SK-N-SH treated with all-trans-retinoic acid at 6 μM for 48 hours (cell line): ENCODE results near the gene TSPAN1.

Experiments used
- GLIS3 ChIP-seq: fragments of 250-450 bp; sonication (Bioruptor Pico); IDR thresholded peaks from 2 replicates; pipeline ENCODE4 v1.5.0; 2020; ENCODE audit warnings: mild to moderate bottlenecking, moderate library complexity
- ISL1 ChIP-seq: fragments of 250-450 bp; sonication (Bioruptor Pico); IDR thresholded peaks from 2 replicates; pipeline ENCODE4 v2.1.2; 2022; ENCODE audit warnings: mild to moderate bottlenecking, moderate library complexity
- RARB ChIP-seq: fragments of 250-450 bp; sonication (Bioruptor Pico); IDR thresholded peaks from 2 replicates; pipeline ENCODE4 v1.8.0; 2021; ENCODE audit warnings: mild to moderate bottlenecking, moderate library complexity
- ZFP3 ChIP-seq: fragments of 250-450 bp; sonication (Bioruptor Pico); IDR thresholded peaks from 2 replicates; pipeline ENCODE4 v1.5.0; 2020; ENCODE audit warnings: mild to moderate bottlenecking, moderate library complexity
- ZFP30 ChIP-seq: fragments of 450-650 bp; formaldehyde crosslinking; IDR thresholded peaks from 2 replicates; pipeline ENCODE4 v1.5.0; 2022; ENCODE audit warnings: mild to moderate bottlenecking, moderate library complexity
- TF ChIP-seq, protein P1 (sequence below): fragments of 250-450 bp; sonication (Bioruptor Pico); IDR thresholded peaks from 2 replicates; pipeline ENCODE4 v1.5.0; 2020; ENCODE audit warnings: mild to moderate bottlenecking, moderate library complexity
- TF ChIP-seq, protein P2 (sequence below): fragments of 250-450 bp; sonication (Bioruptor Pico); IDR thresholded peaks from 2 replicates; pipeline ENCODE4 v1.8.0; 2021; ENCODE audit warnings: low read depth, mild to moderate bottlenecking, moderate library complexity, borderline replicate concordance
- TF ChIP-seq, protein P3 (sequence below): fragments of 250-450 bp; sonication (Bioruptor Pico); IDR thresholded peaks from 2 replicates; pipeline ENCODE4 v1.8.0; 2020; ENCODE audit warnings: mild to moderate bottlenecking, moderate library complexity, borderline replicate concordance
- TF ChIP-seq, protein P4 (sequence below): fragments of 250-450 bp; sonication (Bioruptor Pico); IDR thresholded peaks from 2 replicates; pipeline ENCODE4 v1.5.1; 2020; ENCODE audit warnings: low read depth, mild to moderate bottlenecking, moderate library complexity

DNA sequence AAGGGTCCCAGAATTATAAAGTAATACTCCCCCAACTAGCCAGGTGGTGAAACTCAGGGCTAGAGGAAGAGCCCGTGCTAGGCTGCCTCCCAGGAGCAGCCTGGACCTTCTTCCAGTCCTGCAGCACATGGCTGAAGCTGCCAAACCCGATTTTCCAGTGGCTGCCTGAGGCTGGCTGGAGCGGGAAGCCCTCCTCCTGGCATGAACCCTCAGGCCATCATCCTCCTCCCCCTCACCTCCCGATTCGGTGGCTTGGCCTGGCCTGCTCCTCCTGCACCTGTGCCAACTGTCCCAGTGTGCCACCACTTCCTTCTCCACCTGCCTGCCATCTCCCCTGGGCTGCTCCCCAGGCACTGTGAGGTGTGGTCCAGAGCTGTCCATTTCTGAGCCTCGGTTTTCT, 3.0 kb upstream of the TSPAN1 start:
- TF ChIP-seq, protein P1, sequence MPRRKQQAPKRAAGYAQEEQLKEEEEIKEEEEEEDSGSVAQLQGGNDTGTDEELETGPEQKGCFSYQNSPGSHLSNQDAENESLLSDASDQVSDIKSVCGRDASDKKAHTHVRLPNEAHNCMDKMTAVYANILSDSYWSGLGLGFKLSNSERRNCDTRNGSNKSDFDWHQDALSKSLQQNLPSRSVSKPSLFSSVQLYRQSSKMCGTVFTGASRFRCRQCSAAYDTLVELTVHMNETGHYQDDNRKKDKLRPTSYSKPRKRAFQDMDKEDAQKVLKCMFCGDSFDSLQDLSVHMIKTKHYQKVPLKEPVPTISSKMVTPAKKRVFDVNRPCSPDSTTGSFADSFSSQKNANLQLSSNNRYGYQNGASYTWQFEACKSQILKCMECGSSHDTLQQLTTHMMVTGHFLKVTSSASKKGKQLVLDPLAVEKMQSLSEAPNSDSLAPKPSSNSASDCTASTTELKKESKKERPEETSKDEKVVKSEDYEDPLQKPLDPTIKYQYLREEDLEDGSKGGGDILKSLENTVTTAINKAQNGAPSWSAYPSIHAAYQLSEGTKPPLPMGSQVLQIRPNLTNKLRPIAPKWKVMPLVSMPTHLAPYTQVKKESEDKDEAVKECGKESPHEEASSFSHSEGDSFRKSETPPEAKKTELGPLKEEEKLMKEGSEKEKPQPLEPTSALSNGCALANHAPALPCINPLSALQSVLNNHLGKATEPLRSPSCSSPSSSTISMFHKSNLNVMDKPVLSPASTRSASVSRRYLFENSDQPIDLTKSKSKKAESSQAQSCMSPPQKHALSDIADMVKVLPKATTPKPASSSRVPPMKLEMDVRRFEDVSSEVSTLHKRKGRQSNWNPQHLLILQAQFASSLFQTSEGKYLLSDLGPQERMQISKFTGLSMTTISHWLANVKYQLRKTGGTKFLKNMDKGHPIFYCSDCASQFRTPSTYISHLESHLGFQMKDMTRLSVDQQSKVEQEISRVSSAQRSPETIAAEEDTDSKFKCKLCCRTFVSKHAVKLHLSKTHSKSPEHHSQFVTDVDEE, result no peak
- no peak for TF ChIP-seq ISL1 (CRISPR knock-in tag)
- TF ChIP-seq, protein P2, sequence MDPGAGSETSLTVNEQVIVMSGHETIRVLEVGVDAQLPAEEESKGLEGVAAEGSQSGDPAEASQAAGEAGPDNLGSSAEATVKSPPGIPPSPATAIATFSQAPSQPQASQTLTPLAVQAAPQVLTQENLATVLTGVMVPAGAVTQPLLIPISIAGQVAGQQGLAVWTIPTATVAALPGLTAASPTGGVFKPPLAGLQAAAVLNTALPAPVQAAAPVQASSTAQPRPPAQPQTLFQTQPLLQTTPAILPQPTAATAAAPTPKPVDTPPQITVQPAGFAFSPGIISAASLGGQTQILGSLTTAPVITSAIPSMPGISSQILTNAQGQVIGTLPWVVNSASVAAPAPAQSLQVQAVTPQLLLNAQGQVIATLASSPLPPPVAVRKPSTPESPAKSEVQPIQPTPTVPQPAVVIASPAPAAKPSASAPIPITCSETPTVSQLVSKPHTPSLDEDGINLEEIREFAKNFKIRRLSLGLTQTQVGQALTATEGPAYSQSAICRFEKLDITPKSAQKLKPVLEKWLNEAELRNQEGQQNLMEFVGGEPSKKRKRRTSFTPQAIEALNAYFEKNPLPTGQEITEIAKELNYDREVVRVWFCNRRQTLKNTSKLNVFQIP (CRISPR knock-in tag), result no peak
- TF ChIP-seq, protein P3, sequence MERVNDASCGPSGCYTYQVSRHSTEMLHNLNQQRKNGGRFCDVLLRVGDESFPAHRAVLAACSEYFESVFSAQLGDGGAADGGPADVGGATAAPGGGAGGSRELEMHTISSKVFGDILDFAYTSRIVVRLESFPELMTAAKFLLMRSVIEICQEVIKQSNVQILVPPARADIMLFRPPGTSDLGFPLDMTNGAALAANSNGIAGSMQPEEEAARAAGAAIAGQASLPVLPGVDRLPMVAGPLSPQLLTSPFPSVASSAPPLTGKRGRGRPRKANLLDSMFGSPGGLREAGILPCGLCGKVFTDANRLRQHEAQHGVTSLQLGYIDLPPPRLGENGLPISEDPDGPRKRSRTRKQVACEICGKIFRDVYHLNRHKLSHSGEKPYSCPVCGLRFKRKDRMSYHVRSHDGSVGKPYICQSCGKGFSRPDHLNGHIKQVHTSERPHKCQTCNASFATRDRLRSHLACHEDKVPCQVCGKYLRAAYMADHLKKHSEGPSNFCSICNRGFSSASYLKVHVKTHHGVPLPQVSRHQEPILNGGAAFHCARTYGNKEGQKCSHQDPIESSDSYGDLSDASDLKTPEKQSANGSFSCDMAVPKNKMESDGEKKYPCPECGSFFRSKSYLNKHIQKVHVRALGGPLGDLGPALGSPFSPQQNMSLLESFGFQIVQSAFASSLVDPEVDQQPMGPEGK (CRISPR knock-in tag), result no peak
- no peak for TF ChIP-seq GLIS3 (CRISPR knock-in tag)
- no peak for TF ChIP-seq ZFP30 (CRISPR knock-in tag)
- no peak for TF ChIP-seq ZFP3 (CRISPR knock-in tag)
- TF ChIP-seq, protein P4, sequence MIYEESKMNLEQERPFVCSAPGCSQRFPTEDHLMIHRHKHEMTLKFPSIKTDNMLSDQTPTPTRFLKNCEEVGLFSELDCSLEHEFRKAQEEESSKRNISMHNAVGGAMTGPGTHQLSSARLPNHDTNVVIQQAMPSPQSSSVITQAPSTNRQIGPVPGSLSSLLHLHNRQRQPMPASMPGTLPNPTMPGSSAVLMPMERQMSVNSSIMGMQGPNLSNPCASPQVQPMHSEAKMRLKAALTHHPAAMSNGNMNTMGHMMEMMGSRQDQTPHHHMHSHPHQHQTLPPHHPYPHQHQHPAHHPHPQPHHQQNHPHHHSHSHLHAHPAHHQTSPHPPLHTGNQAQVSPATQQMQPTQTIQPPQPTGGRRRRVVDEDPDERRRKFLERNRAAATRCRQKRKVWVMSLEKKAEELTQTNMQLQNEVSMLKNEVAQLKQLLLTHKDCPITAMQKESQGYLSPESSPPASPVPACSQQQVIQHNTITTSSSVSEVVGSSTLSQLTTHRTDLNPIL (CRISPR knock-in tag), result no peak
- no peak for TF ChIP-seq RARB
